ENCODE data around the gene COL5A3.

- TF ChIP-seq CTCF (IDR thresholded peaks at IDR 0.05) (no peak), POLR2A (IDR thresholded peaks at IDR 0.05) (no peak)
These were observed 44.3 kb downstream of the COL5A3 start for GRCh38 chr19:9966024-9966423.

All from Peyer's patch (tissue), 4 donors.